ENCODE measurements around the gene TMEM151A. TPM values are rescaled to one million over a fixed set of nuclear protein-coding genes. Genes with fewer than 3 reads are reported as not detected.

TMEM151A gene
- total and polyA plus RNA-seq, 2 experiments from 2014 or later = 1.0 to 4.4 TPM

DNA sequence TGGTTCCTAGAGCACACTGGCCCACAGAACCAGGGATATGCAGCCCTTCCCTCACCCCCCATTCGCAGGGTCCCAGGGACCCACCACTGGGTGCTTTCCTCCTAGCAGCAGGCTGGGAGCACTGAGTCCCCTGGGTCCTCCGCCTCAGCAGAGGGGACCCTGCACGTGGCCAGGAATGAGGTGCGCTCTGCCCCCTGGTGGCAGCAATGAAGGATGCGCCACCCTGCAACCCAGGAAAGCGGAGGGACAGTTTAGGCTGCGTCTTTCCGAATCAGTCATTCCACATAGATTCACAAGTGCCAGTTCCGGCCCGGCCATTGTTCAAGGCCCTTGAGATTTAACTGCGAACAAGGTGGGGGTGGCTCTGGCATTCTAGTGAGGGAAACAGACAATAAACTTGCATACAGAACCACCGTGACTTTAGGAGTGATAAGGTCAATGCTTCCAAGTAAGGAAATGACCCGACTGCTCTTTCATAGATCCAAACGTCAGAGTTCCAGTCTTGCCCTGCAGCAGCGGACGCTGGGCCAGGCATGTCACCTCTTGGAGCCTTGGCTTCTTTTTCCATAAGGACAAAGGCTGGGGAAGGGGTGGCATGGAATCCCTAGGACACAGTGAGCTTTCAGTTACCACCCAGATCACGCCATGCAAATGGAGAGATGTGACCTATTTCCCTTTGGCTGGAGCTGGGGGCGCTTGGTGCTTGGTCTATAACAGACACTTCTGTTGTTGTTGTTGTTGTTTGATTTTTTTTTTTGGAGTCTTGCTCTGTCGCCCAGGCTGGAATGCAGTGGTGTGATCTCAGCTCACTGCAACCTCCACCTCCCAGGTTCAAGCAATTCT, 36.8 kb downstream of the TMEM151A start (continued):
- TF ChIP-seq, protein P1, sequence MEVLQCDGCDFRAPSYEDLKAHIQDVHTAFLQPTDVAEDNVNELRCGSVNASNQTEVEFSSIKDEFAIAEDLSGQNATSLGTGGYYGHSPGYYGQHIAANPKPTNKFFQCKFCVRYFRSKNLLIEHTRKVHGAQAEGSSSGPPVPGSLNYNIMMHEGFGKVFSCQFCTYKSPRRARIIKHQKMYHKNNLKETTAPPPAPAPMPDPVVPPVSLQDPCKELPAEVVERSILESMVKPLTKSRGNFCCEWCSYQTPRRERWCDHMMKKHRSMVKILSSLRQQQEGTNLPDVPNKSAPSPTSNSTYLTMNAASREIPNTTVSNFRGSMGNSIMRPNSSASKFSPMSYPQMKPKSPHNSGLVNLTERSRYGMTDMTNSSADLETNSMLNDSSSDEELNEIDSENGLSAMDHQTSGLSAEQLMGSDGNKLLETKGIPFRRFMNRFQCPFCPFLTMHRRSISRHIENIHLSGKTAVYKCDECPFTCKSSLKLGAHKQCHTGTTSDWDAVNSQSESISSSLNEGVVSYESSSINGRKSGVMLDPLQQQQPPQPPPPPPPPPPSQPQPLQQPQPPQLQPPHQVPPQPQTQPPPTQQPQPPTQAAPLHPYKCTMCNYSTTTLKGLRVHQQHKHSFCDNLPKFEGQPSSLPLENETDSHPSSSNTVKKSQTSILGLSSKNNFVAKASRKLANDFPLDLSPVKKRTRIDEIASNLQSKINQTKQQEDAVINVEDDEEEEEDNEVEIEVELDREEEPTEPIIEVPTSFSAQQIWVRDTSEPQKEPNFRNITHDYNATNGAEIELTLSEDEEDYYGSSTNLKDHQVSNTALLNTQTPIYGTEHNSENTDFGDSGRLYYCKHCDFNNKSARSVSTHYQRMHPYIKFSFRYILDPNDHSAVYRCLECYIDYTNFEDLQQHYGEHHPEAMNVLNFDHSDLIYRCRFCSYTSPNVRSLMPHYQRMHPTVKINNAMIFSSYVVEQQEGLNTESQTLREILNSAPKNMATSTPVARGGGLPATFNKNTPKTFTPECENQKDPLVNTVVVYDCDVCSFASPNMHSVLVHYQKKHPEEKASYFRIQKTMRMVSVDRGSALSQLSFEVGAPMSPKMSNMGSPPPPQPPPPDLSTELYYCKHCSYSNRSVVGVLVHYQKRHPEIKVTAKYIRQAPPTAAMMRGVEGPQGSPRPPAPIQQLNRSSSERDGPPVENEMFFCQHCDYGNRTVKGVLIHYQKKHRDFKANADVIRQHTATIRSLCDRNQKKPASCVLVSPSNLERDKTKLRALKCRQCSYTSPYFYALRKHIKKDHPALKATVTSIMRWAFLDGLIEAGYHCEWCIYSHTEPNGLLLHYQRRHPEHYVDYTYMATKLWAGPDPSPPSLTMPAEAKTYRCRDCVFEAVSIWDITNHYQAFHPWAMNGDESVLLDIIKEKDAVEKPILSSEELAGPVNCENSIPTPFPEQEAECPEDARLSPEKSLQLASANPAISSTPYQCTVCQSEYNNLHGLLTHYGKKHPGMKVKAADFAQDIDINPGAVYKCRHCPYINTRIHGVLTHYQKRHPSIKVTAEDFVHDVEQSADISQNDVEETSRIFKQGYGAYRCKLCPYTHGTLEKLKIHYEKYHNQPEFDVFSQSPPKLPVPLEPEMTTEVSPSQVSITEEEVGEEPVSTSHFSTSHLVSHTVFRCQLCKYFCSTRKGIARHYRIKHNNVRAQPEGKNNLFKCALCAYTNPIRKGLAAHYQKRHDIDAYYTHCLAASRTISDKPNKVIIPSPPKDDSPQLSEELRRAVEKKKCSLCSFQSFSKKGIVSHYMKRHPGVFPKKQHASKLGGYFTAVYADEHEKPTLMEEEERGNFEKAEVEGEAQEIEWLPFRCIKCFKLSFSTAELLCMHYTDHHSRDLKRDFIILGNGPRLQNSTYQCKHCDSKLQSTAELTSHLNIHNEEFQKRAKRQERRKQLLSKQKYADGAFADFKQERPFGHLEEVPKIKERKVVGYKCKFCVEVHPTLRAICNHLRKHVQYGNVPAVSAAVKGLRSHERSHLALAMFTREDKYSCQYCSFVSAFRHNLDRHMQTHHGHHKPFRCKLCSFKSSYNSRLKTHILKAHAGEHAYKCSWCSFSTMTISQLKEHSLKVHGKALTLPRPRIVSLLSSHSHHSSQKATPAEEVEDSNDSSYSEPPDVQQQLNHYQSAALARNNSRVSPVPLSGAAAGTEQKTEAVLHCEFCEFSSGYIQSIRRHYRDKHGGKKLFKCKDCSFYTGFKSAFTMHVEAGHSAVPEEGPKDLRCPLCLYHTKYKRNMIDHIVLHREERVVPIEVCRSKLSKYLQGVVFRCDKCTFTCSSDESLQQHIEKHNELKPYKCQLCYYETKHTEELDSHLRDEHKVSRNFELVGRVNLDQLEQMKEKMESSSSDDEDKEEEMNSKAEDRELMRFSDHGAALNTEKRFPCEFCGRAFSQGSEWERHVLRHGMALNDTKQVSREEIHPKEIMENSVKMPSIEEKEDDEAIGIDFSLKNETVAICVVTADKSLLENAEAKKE (CRISPR knock-in tag; IDR thresholded peaks at IDR 0.05) = no peak
- TF ChIP-seq, protein P2, sequence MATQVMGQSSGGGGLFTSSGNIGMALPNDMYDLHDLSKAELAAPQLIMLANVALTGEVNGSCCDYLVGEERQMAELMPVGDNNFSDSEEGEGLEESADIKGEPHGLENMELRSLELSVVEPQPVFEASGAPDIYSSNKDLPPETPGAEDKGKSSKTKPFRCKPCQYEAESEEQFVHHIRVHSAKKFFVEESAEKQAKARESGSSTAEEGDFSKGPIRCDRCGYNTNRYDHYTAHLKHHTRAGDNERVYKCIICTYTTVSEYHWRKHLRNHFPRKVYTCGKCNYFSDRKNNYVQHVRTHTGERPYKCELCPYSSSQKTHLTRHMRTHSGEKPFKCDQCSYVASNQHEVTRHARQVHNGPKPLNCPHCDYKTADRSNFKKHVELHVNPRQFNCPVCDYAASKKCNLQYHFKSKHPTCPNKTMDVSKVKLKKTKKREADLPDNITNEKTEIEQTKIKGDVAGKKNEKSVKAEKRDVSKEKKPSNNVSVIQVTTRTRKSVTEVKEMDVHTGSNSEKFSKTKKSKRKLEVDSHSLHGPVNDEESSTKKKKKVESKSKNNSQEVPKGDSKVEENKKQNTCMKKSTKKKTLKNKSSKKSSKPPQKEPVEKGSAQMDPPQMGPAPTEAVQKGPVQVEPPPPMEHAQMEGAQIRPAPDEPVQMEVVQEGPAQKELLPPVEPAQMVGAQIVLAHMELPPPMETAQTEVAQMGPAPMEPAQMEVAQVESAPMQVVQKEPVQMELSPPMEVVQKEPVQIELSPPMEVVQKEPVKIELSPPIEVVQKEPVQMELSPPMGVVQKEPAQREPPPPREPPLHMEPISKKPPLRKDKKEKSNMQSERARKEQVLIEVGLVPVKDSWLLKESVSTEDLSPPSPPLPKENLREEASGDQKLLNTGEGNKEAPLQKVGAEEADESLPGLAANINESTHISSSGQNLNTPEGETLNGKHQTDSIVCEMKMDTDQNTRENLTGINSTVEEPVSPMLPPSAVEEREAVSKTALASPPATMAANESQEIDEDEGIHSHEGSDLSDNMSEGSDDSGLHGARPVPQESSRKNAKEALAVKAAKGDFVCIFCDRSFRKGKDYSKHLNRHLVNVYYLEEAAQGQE (IDR thresholded peaks at IDR 0.05; ENCODE audit: unreplicated experiment) = no peak
- TF ChIP-seq JUNB (IDR thresholded peaks at IDR 0.05; ENCODE audit: unreplicated experiment) = no peak

DNA sequence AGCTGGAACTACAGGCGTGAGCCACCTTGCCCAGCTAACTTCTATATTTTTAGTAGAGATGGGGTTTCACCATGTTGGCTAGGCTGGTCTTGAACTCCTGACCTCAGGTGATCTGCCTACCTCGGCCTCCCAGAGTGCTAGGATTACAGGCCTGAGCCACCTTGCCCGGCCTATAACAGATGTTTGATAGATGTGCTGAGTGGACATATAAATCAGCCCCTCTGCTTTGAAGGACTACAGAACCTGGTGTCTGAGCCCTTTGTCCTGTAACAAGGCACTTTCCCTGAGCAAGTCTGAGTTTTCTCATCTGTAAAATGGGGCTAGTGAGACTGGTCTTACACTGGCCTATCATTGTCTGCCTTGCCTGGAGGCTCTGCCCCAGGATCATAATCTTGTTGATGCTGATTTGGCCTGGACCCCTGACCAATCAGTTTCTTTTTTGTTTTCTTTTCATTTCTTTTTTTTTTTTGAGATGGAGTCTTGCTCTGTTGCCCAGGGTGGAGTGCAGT, 37.5 kb downstream of the TMEM151A start:
- ATAC-seq (no peak), DNase-seq (ENCODE audit: low spot score) (no peak)
- Histone ChIP-seq H3K79me2 (replicated peaks; ENCODE audit: insufficient read depth) (no peaks in the 10 kb centered on the region), H3K4me3 (no peak overlapping the region), H2AFZ (peak overlapping the region; percentile 52; the same call in 1 of the 2 replicates), H3F3A (replicated peaks; ENCODE audit: low read depth) (no peaks in the 10 kb centered on the region), H4K20me1 (replicated peaks; ENCODE audit: insufficient read depth) (no peaks in the 10 kb centered on the region), H3K27me3 (ENCODE audit: insufficient read depth) (no peaks in the 10 kb centered on the region), H3K36me3 (ENCODE audit: insufficient read depth) (no peaks in the 10 kb centered on the region), H3K27ac (ENCODE audit: low read depth) (no peak overlapping the region), H3K4me1 (ENCODE audit: insufficient read depth) (peaks cover 5% of the 10 kb centered on the region; the same call in 1 of the 2 replicates), H3K4me2 (peak overlapping the region; percentile 68; the same call in 1 of the 2 replicates), H3K9me2 (ENCODE audit: insufficient read depth) (no peaks in the 10 kb centered on the region)
- Mint-ChIP-seq H3K4me3 (no peak overlapping the region), H3K27ac (no peak overlapping the region), H3K4me1 (peaks cover 21% of the 10 kb centered on the region), H3K36me3 (ENCODE audit: low read depth) (no peaks in the 10 kb centered on the region), H3K9me3 (no peaks in the 10 kb centered on the region), H3K27me3 (ENCODE audit: insufficient read depth, low read depth, poor library complexity) (peaks cover 21% of the 10 kb centered on the region)
- TF ChIP-seq JUNB (IDR thresholded peaks at IDR 0.05; ENCODE audit: unreplicated experiment) = no peak
- TF ChIP-seq ZNF331 (CRISPR knock-in tag; IDR thresholded peaks at IDR 0.05; ENCODE audit: low read depth) = no peak
- no peak for TF ChIP-seq EZH2phosphoT487 (IDR thresholded peaks at IDR 0.05; ENCODE audit: unreplicated experiment)
- no peak for TF ChIP-seq STAT1 (IDR thresholded peaks at IDR 0.05; ENCODE audit: unreplicated experiment)
- no peak for TF ChIP-seq POLR2AphosphoS5 (IDR thresholded peaks at IDR 0.05; ENCODE audit: low read depth)
